ENCODE measurements around the gene SNAPC2. TPM values are rescaled to one million over a fixed set of nuclear protein-coding genes. Genes with fewer than 3 reads are reported as not detected.

Gene SNAPC2
- total and polyA plus RNA-seq, 2 of the 13 experiments (the other 11 are each of a cell fraction or from before 2014, with no cell fraction given): 10.2 to 12.7 TPM

DNA sequence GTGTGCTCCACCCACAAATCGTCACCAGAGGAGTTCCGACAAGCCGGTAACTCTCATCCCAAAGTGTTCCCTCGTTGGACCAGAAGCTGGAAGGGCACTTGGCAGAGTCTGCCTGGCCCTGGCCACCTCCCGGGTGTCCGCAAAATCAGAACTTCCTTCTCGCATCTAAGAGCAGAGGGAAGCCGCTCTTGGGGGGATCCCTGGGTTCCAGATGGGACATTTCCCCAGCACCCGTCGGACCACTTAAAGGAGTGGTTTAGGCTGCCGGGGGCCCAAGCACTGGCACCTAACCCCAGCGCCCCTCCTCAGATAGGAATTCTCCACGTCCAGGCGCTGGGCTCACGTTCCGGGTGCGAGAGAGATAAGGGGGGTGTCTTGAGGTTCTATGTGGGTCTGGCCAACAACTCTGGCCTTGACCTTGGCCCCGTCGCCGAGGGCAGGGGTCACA, 17.3 kb upstream of the SNAPC2 start (continued):
- TF ChIP-seq ZNF619 (CRISPR knock-in tag; IDR thresholded peaks at IDR 0.05): 0 out of 2 replicates have a peak, but pooled peaks have one; percentile 2
- peak; percentile 38; the same call in 1 of the 2 replicates for TF ChIP-seq NCOR1 (IDR thresholded peaks at IDR 0.05; ENCODE audit: borderline replicate concordance, low read length)
- no peak for TF ChIP-seq WIZ (CRISPR knock-in tag; IDR thresholded peaks at IDR 0.05)
- TF ChIP-seq, protein P1, sequence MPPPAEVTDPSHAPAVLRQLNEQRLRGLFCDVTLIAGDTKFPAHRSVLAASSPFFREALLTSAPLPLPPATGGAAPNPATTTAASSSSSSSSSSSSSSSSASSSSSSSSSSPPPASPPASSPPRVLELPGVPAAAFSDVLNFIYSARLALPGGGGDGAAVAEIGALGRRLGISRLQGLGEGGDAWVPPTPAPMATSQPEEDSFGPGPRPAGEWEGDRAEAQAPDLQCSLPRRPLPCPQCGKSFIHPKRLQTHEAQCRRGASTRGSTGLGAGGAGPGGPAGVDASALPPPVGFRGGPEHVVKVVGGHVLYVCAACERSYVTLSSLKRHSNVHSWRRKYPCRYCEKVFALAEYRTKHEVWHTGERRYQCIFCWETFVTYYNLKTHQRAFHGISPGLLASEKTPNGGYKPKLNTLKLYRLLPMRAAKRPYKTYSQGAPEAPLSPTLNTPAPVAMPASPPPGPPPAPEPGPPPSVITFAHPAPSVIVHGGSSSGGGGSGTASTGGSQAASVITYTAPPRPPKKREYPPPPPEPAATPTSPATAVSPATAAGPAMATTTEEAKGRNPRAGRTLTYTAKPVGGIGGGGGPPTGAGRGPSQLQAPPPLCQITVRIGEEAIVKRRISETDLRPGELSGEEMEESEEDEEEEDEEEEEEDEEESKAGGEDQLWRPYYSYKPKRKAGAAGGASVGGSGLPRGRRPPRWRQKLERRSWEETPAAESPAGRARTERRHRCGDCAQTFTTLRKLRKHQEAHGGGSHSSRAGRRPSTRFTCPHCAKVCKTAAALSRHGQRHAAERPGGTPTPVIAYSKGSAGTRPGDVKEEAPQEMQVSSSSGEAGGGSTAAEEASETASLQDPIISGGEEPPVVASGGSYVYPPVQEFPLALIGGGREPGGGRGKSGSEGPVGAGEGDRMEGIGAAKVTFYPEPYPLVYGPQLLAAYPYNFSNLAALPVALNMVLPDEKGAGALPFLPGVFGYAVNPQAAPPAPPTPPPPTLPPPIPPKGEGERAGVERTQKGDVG (CRISPR knock-in tag; IDR thresholded peaks at IDR 0.05; ENCODE audit: borderline replicate concordance): peak; percentile 73; the same call in 1 of the 2 replicates
- no peak for TF ChIP-seq ZNF260 (CRISPR knock-in tag; IDR thresholded peaks at IDR 0.05; ENCODE audit: borderline replicate concordance, low read depth)
- TF ChIP-seq ZNF446 (CRISPR knock-in tag; IDR thresholded peaks at IDR 0.05): no peak
- peak; percentile 11; the same call in 1 of the 2 replicates for TF ChIP-seq CREM (IDR thresholded peaks at IDR 0.05)
- TF ChIP-seq CREM (CRISPR knock-in tag; IDR thresholded peaks at IDR 0.05): no peak
- TF ChIP-seq KLF6 (CRISPR knock-in tag; IDR thresholded peaks at IDR 0.05): no peak
- peak; percentile 36; the same call in 1 of the 2 replicates for TF ChIP-seq ELF4 (CRISPR knock-in tag; IDR thresholded peaks at IDR 0.05; ENCODE audit: borderline replicate concordance)
- TF ChIP-seq ZNF503 (CRISPR knock-in tag; IDR thresholded peaks at IDR 0.05): no peak
- no peak for TF ChIP-seq ZNF766 (CRISPR knock-in tag; IDR thresholded peaks at IDR 0.05; ENCODE audit: borderline replicate concordance)
- TF ChIP-seq KLF12 (CRISPR knock-in tag; IDR thresholded peaks at IDR 0.05; ENCODE audit: borderline replicate concordance): no peak
- TF ChIP-seq ZNF7 (CRISPR knock-in tag; IDR thresholded peaks at IDR 0.05): 0 out of 2 replicates have a peak, but pooled peaks have one; percentile 6
- 0 out of 2 replicates have a peak, but pooled peaks have one; percentile 49 for TF ChIP-seq ZSCAN30 (CRISPR knock-in tag; IDR thresholded peaks at IDR 0.05)
- no peak for TF ChIP-seq ZNF414 (CRISPR knock-in tag; IDR thresholded peaks at IDR 0.05)
- 0 out of 2 replicates have a peak, but pooled peaks have one; percentile 40 for TF ChIP-seq PREB (CRISPR knock-in tag; IDR thresholded peaks at IDR 0.05)
- peak; percentile 46; the same call in 1 of the 2 replicates for TF ChIP-seq TBX2 (CRISPR knock-in tag; IDR thresholded peaks at IDR 0.05; ENCODE audit: borderline replicate concordance)
- no peak for TF ChIP-seq ZSCAN9 (CRISPR knock-in tag; IDR thresholded peaks at IDR 0.05; ENCODE audit: borderline replicate concordance)
- 0 out of 2 replicates have a peak, but pooled peaks have one; percentile 82 for TF ChIP-seq ZNF615 (CRISPR knock-in tag; IDR thresholded peaks at IDR 0.05; ENCODE audit: borderline replicate concordance)
- TF ChIP-seq ZNF567 (CRISPR knock-in tag; IDR thresholded peaks at IDR 0.05; ENCODE audit: borderline replicate concordance): no peak
- no peak for TF ChIP-seq MAFG (CRISPR knock-in tag; IDR thresholded peaks at IDR 0.05)
- 0 out of 2 replicates have a peak, but pooled peaks have one; percentile 29 for TF ChIP-seq MTA1 (CRISPR knock-in tag; IDR thresholded peaks at IDR 0.05; ENCODE audit: borderline replicate concordance)
- TF ChIP-seq CHCHD3 (CRISPR knock-in tag; IDR thresholded peaks at IDR 0.05): no peak
- TF ChIP-seq ZEB1 (IDR thresholded peaks at IDR 0.05; ENCODE audit: insufficient replicate concordance, low read depth): peak; percentile 39
